ENCODE results near the gene WNT9B. TPM values are rescaled to one million over a fixed set of nuclear protein-coding genes. Genes with fewer than 3 reads are reported as not detected.

WNT9B gene
- total and polyA plus RNA-seq, 9 of the 15 experiments (the other 6 are each of a cell fraction or from before 2014, with no cell fraction given): not detected

- TF ChIP-seq ZHX1 (conservative IDR thresholded peaks at IDR 0.05; ENCODE audit: low read length) (no peak), CBX5 (IDR thresholded peaks at IDR 0.05; ENCODE audit: borderline replicate concordance, low read depth) (peak; percentile 84), NCOA4 (IDR thresholded peaks at IDR 0.05; ENCODE audit: partially characterized antibody) (no peak)
These were observed 8.5 kb upstream of the WNT9B start (continued) for GRCh38 chr17:46842835-46843234.

- BruUV-seq (replicated peaks): no TSS peak
- FAIRE-seq (no peak), DNase-seq (ENCODE audit: extremely low read depth in 1 of 4, low spot score in 3 of 4) (no peak), ATAC-seq (no peak)
- Histone ChIP-seq H3K9me1 (ENCODE audit: control insufficient read depth, insufficient read depth, low read length) (no peaks in the 10 kb centered on the region), H3K79me2 (ENCODE audit: control insufficient read depth, insufficient read depth, low read length) (no peaks in the 10 kb centered on the region), H3K36me3 (ENCODE audit: control insufficient read depth, insufficient read depth, low read length) (no peaks in the 10 kb centered on the region), H3K4me3 (no peak overlapping the region), H4K20me1 (replicated peaks; ENCODE audit: control insufficient read depth, insufficient read depth, low read length) (0 out of 2 replicates have a peak, but pooled peaks cover 14% of the 10 kb centered on the region), H3K4me1 (replicated peaks in 1 of 2; ENCODE audit: control insufficient read depth in 2 of 2, insufficient read depth in 2 of 2, low read length in 2 of 2) (peaks cover 0 to 16% of the 10 kb centered on the region in 2 experiments; a peak in 3 of 5 replicates), H3K27ac (ENCODE audit: extremely low read depth, low read depth, low read length) (no peak overlapping the region), H3K9me3 (replicated peaks; ENCODE audit: control insufficient read depth, insufficient read depth, low read depth, low read length) (peaks cover 3% of the 10 kb centered on the region; the same call in 1 of the 2 replicates), H3K4me2 (ENCODE audit: insufficient read depth, low read length) (no peak overlapping the region), H3K27me3 (ENCODE audit: control insufficient read depth in 2 of 2, insufficient read depth in 2 of 2, low read length in 2 of 2) (peaks cover 11 to 37% of the 10 kb centered on the region in 2 experiments; a peak in 4 of 5 replicates), H3K9ac (ENCODE audit: insufficient read depth in 1 of 2, low read depth in 2 of 2, low read length in 2 of 2) (no peak overlapping the region), H2AFZ (ENCODE audit: low read depth, low read length) (no peak overlapping the region)
- peak; percentile 44; the same call in 1 of the 2 replicates for TF ChIP-seq ESRRA (IDR thresholded peaks at IDR 0.05; ENCODE audit: borderline replicate concordance, low read depth)
- TF ChIP-seq KDM1A (IDR thresholded peaks at IDR 0.05): peak in 1 of 2 experiments; percentile 48; a peak in 2 of 4 replicates
- TF ChIP-seq MCM3 (IDR thresholded peaks at IDR 0.05): no peak
- no peak for TF ChIP-seq TAF15 (IDR thresholded peaks at IDR 0.05; ENCODE audit: low read depth, low read length)
- peak; percentile 73; the same call in 1 of the 2 replicates for TF ChIP-seq BCOR (IDR thresholded peaks at IDR 0.05)
- TF ChIP-seq RBM25 (IDR thresholded peaks at IDR 0.05; ENCODE audit: low read depth, low read length, severe bottlenecking): peak; percentile 68
- CTCF ChIA-PET (ENCODE audit: low intra/inter-chr PET ratio): no interaction called here
- in situ Hi-C loops (cut with MboI): loop anchor here (25.0 kb wide), 2 partner anchors 210 to 860 kb away; partner anchors contain the start of gene STH
- intact Hi-C loops (cut with micrococcal nuclease): no loop called here
- POLR2A ChIA-PET: no interaction called here
- 4% methylated on average over 8 of the region's 8 CpGs for WGBS (ENCODE audit: insufficient coverage, low coverage, missing lambda C conversion rate)
These were observed 3.9 kb upstream of the WNT9B start for GRCh38 chr17:46847204-46848191.

All from K562 (cell line).